H1 (cell line): Measurements from ENCODE around the gene MYLK. TPM values are rescaled to one million over a fixed set of nuclear protein-coding genes. Genes with fewer than 3 reads are reported as not detected.
"Not testable (repeated sequence)": the region's sequence is repeated elsewhere in the genome, so short reads cannot be mapped to it uniquely, and the experiment has no call there.

Source experiments
- CTCF ChIA-PET: fragments of 300-600 bp; sonication (Branson Sonifier 250); formaldehyde crosslinking; loops from one replicate; lab custom pipeline; 2021; ENCODE audit not compliant: partially characterized antibody; lab: Charles Lee
- POLR2A ChIA-PET: fragments of 300-600 bp; sonication (Branson Sonifier 250); formaldehyde crosslinking; loops from one replicate; lab custom pipeline; 2021; ENCODE audit warnings: inconsistent platforms; ENCODE audit not compliant: partially characterized antibody; lab: Charles Lee
- DNase-seq, 2 experiments: peaks; one replicate each; pipeline versions ENCODE4 v3.0.0 to v3.0.0-alpha.2; 2010 to 2022; ENCODE audit warnings: low spot score in 2 of 2, low read depth in 1 of 2, mixed read lengths in 1 of 2
- FAIRE-seq: peaks from 2 replicates; lab custom pipeline; 2011; peaks lifted over from hg19 to GRCh38; lab: Jason Lieb, UNC
- H2AFZ ChIP-seq: 2 replicates; pipeline ENCODE4 v1.8.1; 2012; ENCODE audit warnings: low read length, inconsistent platforms
- H2AK5ac ChIP-seq: 2 replicates; pipeline ENCODE4 v1.6.1; 2013; ENCODE audit warnings: low read depth, low read length
- H2BK120ac ChIP-seq: replicated peaks from 2 replicates; pipeline ENCODE3; 2013; ENCODE audit warnings: low read depth, low read length, inconsistent platforms
- H2BK12ac ChIP-seq: 2 replicates; pipeline ENCODE4 v1.6.1; 2013; ENCODE audit warnings: low read depth, low read length
- H2BK15ac ChIP-seq: 2 replicates; pipeline ENCODE4 v1.6.1; 2013; ENCODE audit warnings: low read length
- H2BK20ac ChIP-seq: 2 replicates; pipeline ENCODE4 v1.6.1; 2013; ENCODE audit warnings: low read length
- H2BK5ac ChIP-seq: 2 replicates; pipeline ENCODE4 v1.6.1; 2013; ENCODE audit warnings: low read depth, low read length
- H3K14ac ChIP-seq: 2 replicates; pipeline ENCODE4 v1.6.1; 2013; ENCODE audit warnings: inconsistent platforms; ENCODE audit not compliant: insufficient read length
- H3K18ac ChIP-seq: 2 replicates; pipeline ENCODE4 v1.6.1; 2013; ENCODE audit warnings: low read length; ENCODE audit errors: extremely low read depth
- H3K23ac ChIP-seq: 2 replicates; pipeline ENCODE4 v1.6.1; 2013; ENCODE audit warnings: inconsistent platforms; ENCODE audit not compliant: insufficient read length
- H3K23me2 ChIP-seq: 2 replicates; pipeline ENCODE4 v1.6.1; 2013; ENCODE audit warnings: low read depth, low read length
- H3K27ac ChIP-seq: 2 replicates; pipeline ENCODE4 v1.6.1; 2011; ENCODE audit warnings: low read depth, low read length, inconsistent platforms
- H3K27me3 ChIP-seq, 4 experiments: replicated peaks in 1 of 4; 1 replicate in 1 of 4; 2 replicates in 3 of 4; pipeline versions ENCODE4 v1.6.1 to v1.8.1; 2011 to 2013; ENCODE audit warnings: low read length in 3 of 4, mild to moderate bottlenecking in 3 of 4, inconsistent platforms in 2 of 4, mixed read lengths in 2 of 4, moderate library complexity in 1 of 4; ENCODE audit not compliant: control insufficient read depth in 3 of 4, insufficient read depth in 3 of 4; ENCODE audit errors: extremely low read depth in 1 of 4
- H3K36me3 ChIP-seq, 4 experiments: 2 replicates each; pipeline versions ENCODE4 v1.6.1 to v1.8.1; 2011 to 2013; ENCODE audit warnings: mild to moderate bottlenecking in 4 of 4, low read length in 3 of 4, moderate library complexity in 2 of 4, control low read depth in 1 of 4, inconsistent platforms in 1 of 4; ENCODE audit not compliant: insufficient read depth in 4 of 4, control insufficient read depth in 2 of 4
- H3K4ac ChIP-seq: replicated peaks from 2 replicates; pipeline ENCODE3; 2013; ENCODE audit warnings: low read length, low read depth, mixed read lengths, inconsistent platforms; ENCODE audit not compliant: insufficient read length
- H3K4me1 ChIP-seq, 4 experiments: replicated peaks in 1 of 4; 1 replicate in 1 of 4; 2 replicates in 3 of 4; pipeline versions ENCODE4 v1.6.1 to v1.8.1; 2011 to 2013; ENCODE audit warnings: low read length in 3 of 4, inconsistent platforms in 2 of 4, mixed read lengths in 1 of 4; ENCODE audit not compliant: insufficient read depth in 4 of 4, control insufficient read depth in 3 of 4
- H3K4me2 ChIP-seq, 2 experiments: 2 replicates each; pipeline versions ENCODE4 v1.6.1 to v1.8.1; 2011 to 2013; ENCODE audit warnings: low read depth in 2 of 2, low read length in 2 of 2, control low read depth in 1 of 2, inconsistent platforms in 1 of 2, mild to moderate bottlenecking in 1 of 2; ENCODE audit not compliant: insufficient read depth in 1 of 2
- H3K4me3 ChIP-seq, 4 experiments: fragments of 200-600, 300-600 bp in 1 of 4; sonication (generic), shearing (Covaris generic), sonication (Bioruptor Twin) in 1 of 4; 2 replicates each; pipeline versions ENCODE4 v1.5.1 to v1.8.1; 2011 to 2016; ENCODE audit warnings: low read length in 4 of 4, low read depth in 3 of 4, control low read depth in 2 of 4, inconsistent platforms in 2 of 4, mild to moderate bottlenecking in 2 of 4, mixed read lengths in 1 of 4, moderate library complexity in 1 of 4; ENCODE audit not compliant: insufficient read depth in 2 of 4; ENCODE audit errors: extremely low read depth in 1 of 4
- H3K56ac ChIP-seq: replicated peaks from 2 replicates; pipeline ENCODE3; 2013; ENCODE audit warnings: low read depth, mild to moderate bottlenecking, mixed read lengths, low read length, inconsistent platforms; ENCODE audit not compliant: insufficient read length
- H3K79me1 ChIP-seq: 2 replicates; pipeline ENCODE4 v1.6.1; 2013; ENCODE audit warnings: low read depth, low read length, control low read depth
- H3K79me2 ChIP-seq, 2 experiments: 2 replicates each; pipeline versions ENCODE4 v1.6.1 to v1.8.1; 2012 to 2013; ENCODE audit warnings: low read length in 2 of 2, mild to moderate bottlenecking in 2 of 2, inconsistent platforms in 1 of 2; ENCODE audit not compliant: insufficient read depth in 2 of 2, control insufficient read depth in 1 of 2
- H3K9ac ChIP-seq, 4 experiments: replicated peaks in 1 of 4; 1 replicate in 1 of 4; 2 replicates in 3 of 4; pipeline versions ENCODE4 v1.6.1 to v1.8.1; 2011 to 2013; ENCODE audit warnings: low read depth in 3 of 4, low read length in 3 of 4, control low read depth in 2 of 4, mild to moderate bottlenecking in 2 of 4, moderate library complexity in 2 of 4, inconsistent platforms in 1 of 4; ENCODE audit errors: extremely low read depth in 1 of 4
- H3K9me3 ChIP-seq, 2 experiments: 2 replicates each; pipeline versions ENCODE4 v1.6.1 to v1.8.1; 2012 to 2013; ENCODE audit warnings: mild to moderate bottlenecking in 2 of 2, moderate library complexity in 2 of 2, control low read depth in 1 of 2, inconsistent platforms in 1 of 2, low read depth in 1 of 2, low read length in 1 of 2, mixed read lengths in 1 of 2; ENCODE audit not compliant: insufficient read depth in 2 of 2
- H4K20me1 ChIP-seq, 2 experiments: replicated peaks in 1 of 2; 2 replicates each; pipeline versions ENCODE3 to v1.8.1; 2011 to 2013; ENCODE audit warnings: inconsistent platforms in 2 of 2, low read length in 2 of 2, mild to moderate bottlenecking in 1 of 2; ENCODE audit not compliant: insufficient read depth in 2 of 2, control insufficient read depth in 1 of 2
- H4K5ac ChIP-seq: 2 replicates; pipeline ENCODE4 v1.6.1; 2013; ENCODE audit warnings: low read length, low read depth, mixed read lengths, inconsistent platforms; ENCODE audit not compliant: insufficient read length
- H4K8ac ChIP-seq: 2 replicates; pipeline ENCODE4 v1.8.0; 2013; ENCODE audit warnings: mild to moderate bottlenecking, moderate library complexity, low read length, inconsistent platforms; ENCODE audit not compliant: insufficient read depth; ENCODE audit errors: extremely low read depth
- H4K91ac ChIP-seq: replicated peaks from 2 replicates; pipeline ENCODE3; 2013; ENCODE audit warnings: low read length, mixed read lengths, inconsistent platforms; ENCODE audit not compliant: insufficient read length
- WGBS, 2 experiments: shearing (Covaris generic) in 1 of 2; methylation state at CpG; one replicate each; pipeline versions ENCODE4 v1.1.6 to v1.1.7; 2013 to 2015; ENCODE audit warnings: low lambda C conversion rate in 2 of 2, mixed read lengths in 2 of 2, inconsistent platforms in 1 of 2, low coverage in 1 of 2, missing lambda C conversion rate in 1 of 2; ENCODE audit not compliant: insufficient replicate concordance in 2 of 2, insufficient coverage in 1 of 2, insufficient read length in 1 of 2; ENCODE audit errors: extremely low coverage in 1 of 2, missing lambda C conversion rate in 1 of 2; 5-methylcytosine and 5-hydroxymethylcytosine counted together
- polyA plus RNA-seq, 7 experiments: library from polyadenylated mRNA; depleted of rRNA in 3 of 7; stranded (reverse) in 5 of 7; unstranded in 2 of 7; fragments of >200 nt in 5 of 7; fragments of 200-250 nt in 2 of 7; gene quantifications; 1 replicate in 5 of 7; 2 replicates in 1 of 7; 4 replicates in 1 of 7; pipeline versions ENCODE4 v1.2.1 to v1.2.3, GENCODE V29; 2011 to 2013; ENCODE audit warnings: missing spikeins in 2 of 7, mixed read lengths in 2 of 7
- total RNA-seq: library from RNA; stranded (reverse); fragmentation: NEBNext Ultra II Directional; extraction: Animal tissue kit (Norgen Biotek cat#: 25700); gene quantifications from 2 replicates; pipeline ENCODE4 v1.2.1, GENCODE V29; 2021

The MYLK gene
- total and polyA plus RNA-seq, 2 of the 8 experiments (the other 6 are each of a cell fraction or from before 2014, with no cell fraction given), result 11.6 to 21.3 TPM

DNA sequence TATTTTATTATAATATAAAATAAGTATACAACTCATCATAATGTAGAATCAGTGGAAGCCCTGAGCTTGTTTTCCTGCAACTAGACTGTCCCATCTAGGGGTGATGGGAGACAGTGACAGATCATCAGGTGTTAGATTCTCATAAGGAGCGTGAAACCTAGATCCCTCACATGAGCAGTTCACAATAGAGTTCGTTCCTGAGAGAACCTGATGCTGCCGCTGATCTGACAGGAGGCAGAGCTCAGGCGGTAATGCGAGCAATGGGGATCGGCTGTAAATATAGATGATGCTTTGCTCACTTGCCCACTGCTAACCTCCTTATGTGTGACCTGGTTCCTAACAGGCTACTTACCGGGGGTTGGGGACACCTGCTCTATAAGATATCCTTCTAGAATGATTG lies 272.5 kb downstream of the MYLK start:
- not testable (repeated sequence) for H2AFZ ChIP-seq, H4K8ac ChIP-seq, H3K4me3 ChIP-seq, H2BK20ac ChIP-seq, H3K79me1 ChIP-seq, H2BK15ac ChIP-seq, H3K9me3 ChIP-seq, H3K79me2 ChIP-seq, H3K36me3 ChIP-seq, H2BK120ac ChIP-seq, H4K20me1 ChIP-seq, H3K27ac ChIP-seq, H2BK5ac ChIP-seq, H3K4me2 ChIP-seq, H2AK5ac ChIP-seq, H3K23ac ChIP-seq, H3K14ac ChIP-seq, H3K56ac ChIP-seq, H3K9ac ChIP-seq, H4K91ac ChIP-seq, FAIRE-seq, H3K23me2 ChIP-seq, H3K18ac ChIP-seq, H4K5ac ChIP-seq, H3K27me3 ChIP-seq, H3K4ac ChIP-seq, H2BK12ac ChIP-seq, H3K4me1 ChIP-seq
- ChIA-PET CTCF (interaction anchor here (1.6 kb wide), 1 partner anchor 40 kb away, joined by 5 read pairs; no protein-coding TSS in a partner anchor), POLR2A (interaction anchor here (1.1 kb wide), 1 partner anchor 10 kb away, joined by 3 read pairs; no protein-coding TSS in a partner anchor)
- peak in 1 of 2 experiments; percentile 28 for DNase-seq
- WGBS, 2 experiments, result 87% methylated on average over 7 of the region's 7 CpGs; no CpG with 5 or more reads in 1 of the 2 experiments
